Measurements from ENCODE around the gene NOTCH2NLA.
"Not testable (repeated sequence)": the region's sequence is repeated elsewhere in the genome, so short reads cannot be mapped to it uniquely, and the experiment has no call there.

The NOTCH2NLA gene

DNA sequence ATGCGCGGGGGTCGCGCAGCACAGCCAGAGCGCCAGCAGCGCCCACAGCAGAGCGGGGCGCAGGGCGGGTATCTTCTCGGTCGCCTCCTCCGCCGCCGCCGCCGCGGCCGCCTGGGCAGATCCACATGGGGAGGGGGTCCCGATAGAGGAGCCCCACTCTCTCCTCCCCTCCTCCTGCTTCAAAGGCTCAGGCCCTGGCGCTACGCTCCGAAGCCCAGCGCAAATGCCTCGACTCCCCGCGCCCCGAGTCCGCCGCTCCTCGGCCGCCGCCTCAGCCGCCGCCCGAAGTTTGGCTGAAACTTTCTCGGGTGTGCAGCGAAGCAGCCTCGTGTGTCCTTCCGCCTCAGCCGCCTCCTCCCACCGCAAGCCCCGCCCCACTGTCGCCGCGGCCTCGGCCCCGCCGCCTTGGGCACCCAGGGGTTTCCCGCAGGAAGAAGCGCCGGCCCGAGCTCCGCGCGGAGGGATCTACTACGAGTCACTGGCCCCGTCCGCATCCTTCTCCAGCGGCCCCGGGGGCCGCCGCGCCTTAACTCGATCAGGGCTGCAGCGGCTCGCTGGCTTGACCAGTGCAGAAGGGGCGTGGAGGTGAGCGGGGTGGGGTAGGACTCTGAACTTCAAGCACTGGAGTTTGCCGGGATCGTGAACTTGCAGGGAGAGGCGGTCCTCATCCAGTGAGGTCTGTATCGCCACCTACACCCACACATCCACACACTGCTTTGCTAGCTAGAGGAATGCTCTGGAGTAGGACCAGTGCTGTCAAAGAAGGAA lies at the start of gene NOTCH2NLA:
Gene NOTCH2NLA (minus strand): TSS at position 312 of the 768 bp plus-strand sequence. CDS start 39,684 bp downstream, outside the sequence.
- peak within 1 kb of the TSS; percentile 43 for H3K4me3 ChIP-seq (ENCODE audit: low read length)
- DNase-seq (ENCODE audit: low read depth) = not testable (repeated sequence)

DNA sequence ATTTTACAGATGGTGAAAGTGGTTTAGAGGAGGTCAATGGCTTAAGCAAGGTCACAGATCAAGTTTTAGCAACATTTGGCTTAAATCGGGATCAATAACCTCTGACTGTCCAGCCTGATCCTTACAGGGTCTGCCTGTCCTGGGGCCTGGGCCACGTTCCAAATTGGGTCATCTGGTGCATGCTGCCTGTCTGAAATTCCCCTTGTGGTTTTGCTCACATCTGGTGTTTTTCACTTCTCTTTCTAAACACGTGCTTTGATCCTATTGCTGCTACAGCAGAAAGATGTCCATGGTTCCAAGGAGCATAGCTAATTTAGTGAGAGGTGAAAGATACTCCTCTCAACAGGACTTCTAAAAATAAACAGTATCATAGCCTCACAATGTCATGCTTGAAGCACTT lies 49.5 kb upstream of the NOTCH2NLA start:
- H3K4me3 ChIP-seq (ENCODE audit: low read length); DNase-seq (ENCODE audit: low read depth): not testable (repeated sequence)

DNA sequence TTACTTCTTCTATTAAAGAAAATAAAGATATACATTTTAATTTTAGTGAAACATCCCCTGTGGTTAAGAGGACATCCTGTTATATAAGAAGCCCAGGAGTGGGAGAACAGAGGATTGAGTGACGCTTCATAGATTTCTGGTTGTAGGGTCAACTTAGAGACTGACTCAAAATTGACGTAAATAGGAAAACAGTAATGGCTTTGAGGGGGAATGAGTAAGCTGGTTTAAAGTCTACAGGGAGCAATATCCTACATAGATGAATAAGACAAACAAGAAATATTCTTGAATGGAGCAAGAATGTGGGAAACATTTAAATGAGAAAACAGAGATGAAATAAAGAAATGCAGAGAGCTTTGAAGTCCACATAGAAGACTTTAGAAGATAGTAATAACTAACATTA lies 48.3 kb upstream of the NOTCH2NLA start:
- H3K4me3 ChIP-seq (ENCODE audit: low read length); DNase-seq (ENCODE audit: low read depth): not testable (repeated sequence)

- not testable (repeated sequence) for H3K4me3 ChIP-seq (ENCODE audit: low read length); DNase-seq (ENCODE audit: low read depth)
Measured at GRCh38 chr1:146274083-146274482, 45.3 kb upstream of the NOTCH2NLA start.

GRCh38 chr1:146273194-146273593 lies 44.4 kb upstream of the NOTCH2NLA start:
- not testable (repeated sequence) for DNase-seq (ENCODE audit: low read depth); H3K4me3 ChIP-seq (ENCODE audit: low read length)

GRCh38 chr1:146272734-146273133 lies 43.9 kb upstream of the NOTCH2NLA start:
- not testable (repeated sequence) for H3K4me3 ChIP-seq (ENCODE audit: low read length); DNase-seq (ENCODE audit: low read depth)

DNA sequence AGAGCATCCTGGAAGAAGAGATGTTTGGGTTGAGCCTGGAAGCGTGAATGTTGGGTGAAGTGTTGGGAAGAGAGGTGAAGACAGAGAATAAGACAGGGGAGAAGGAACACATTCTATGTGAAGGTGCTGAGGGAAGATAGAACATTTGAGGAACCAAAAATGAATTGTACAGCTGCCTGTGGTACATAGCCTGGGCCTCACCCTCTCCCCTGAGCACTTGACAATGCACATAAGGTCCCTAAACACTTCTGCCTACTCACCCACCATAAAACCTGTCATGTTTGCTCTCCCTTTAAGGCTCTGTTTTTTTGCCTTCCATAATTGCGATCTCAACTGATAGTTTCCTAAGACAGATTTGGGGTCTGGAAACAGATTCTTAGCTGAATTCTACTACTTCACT lies 43.2 kb upstream of the NOTCH2NLA start:
- not testable (repeated sequence) for DNase-seq (ENCODE audit: low read depth); H3K4me3 ChIP-seq (ENCODE audit: low read length)

- not testable (repeated sequence) for H3K4me3 ChIP-seq (ENCODE audit: low read length); DNase-seq (ENCODE audit: low read depth)
Measured at GRCh38 chr1:146270129-146270528, 41.3 kb upstream of the NOTCH2NLA start.

- not testable (repeated sequence) for DNase-seq (ENCODE audit: low read depth); H3K4me3 ChIP-seq (ENCODE audit: low read length)
Measured at GRCh38 chr1:146266179-146266748, 37.4 kb upstream of the NOTCH2NLA start.

DNA sequence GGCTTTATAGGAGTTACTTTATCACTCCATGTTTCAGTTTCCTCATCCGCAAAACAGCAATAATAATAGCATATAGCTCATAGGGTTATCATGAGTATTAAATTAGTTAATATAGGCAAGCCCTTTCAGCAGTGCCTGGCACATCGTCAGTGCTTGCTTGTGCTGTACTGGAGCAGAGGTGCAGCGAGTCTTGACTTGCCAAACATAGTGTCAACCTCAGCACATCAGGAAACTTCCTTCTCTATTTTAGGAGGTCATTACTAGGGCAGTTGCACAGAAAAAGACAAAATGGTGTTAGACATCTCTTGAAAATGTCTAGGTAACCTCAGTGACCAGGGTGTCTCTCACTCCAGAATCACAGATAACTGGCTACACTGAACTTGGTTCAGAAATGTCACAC lies 35.9 kb upstream of the NOTCH2NLA start:
- not testable (repeated sequence) for DNase-seq (ENCODE audit: low read depth); H3K4me3 ChIP-seq (ENCODE audit: low read length)

DNA sequence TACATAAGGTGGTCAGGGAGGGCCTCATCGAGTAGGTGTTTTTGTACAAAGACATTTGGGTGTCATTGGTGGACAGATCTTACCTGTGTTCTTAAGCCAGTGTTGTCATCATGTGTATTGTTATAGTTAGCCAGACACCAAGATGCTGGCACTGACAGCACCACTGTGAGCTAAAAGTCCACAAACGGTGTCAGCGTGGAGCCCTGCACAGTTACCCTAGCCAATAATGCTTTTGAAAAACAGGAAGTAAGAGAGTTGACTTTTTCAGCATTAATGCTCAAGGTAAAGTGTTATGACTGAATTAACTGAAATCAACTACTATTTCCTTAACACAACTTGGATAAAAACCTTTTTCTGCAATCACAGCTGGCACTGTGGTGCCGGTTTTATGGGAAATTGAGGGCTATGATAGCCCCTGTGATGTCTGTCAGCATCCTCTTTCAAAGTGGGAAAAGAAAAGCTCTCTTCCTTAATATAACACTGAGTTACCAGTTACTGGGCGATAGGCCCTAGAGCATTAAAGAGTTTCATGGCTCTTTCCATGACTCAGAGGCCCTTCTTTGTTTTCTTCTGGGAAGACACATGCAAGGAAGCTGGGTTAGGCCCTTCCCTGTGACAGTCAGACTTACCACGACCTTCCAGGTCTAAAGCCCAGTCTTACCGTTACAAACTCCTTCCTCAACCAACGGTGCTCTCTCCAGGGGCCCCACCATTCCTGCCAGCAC lies 31.3 kb upstream of the NOTCH2NLA start:
- H3K4me3 ChIP-seq (ENCODE audit: low read length); DNase-seq (ENCODE audit: low read depth): not testable (repeated sequence)

DNA sequence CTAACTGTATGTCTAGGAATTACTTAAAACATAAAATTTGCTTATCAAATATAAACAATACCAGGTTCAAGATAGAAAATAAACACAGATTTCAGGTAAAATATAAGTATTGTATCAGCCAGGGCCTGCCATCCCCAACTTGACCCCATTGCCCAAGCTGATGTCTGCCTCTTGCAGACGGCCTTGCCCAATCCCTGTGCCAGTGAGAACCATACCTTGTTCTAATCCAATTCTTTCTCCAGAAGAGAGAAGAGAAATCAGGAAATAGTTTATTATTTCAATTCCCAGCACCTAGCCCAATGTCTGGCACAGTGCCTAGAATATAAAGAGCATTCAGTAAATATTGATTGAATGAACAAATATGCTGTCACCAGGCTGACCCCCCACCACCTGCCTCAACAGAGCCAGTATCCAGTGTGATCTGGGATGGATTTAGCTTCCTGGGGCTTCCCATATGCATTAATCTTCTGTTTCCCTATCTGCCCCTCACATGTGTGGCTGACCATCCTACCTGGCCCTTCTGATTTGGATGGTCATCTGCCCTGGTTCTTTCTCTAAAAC lies 29.3 kb upstream of the NOTCH2NLA start:
- H3K4me3 ChIP-seq (ENCODE audit: low read length); DNase-seq (ENCODE audit: low read depth): not testable (repeated sequence)

DNA sequence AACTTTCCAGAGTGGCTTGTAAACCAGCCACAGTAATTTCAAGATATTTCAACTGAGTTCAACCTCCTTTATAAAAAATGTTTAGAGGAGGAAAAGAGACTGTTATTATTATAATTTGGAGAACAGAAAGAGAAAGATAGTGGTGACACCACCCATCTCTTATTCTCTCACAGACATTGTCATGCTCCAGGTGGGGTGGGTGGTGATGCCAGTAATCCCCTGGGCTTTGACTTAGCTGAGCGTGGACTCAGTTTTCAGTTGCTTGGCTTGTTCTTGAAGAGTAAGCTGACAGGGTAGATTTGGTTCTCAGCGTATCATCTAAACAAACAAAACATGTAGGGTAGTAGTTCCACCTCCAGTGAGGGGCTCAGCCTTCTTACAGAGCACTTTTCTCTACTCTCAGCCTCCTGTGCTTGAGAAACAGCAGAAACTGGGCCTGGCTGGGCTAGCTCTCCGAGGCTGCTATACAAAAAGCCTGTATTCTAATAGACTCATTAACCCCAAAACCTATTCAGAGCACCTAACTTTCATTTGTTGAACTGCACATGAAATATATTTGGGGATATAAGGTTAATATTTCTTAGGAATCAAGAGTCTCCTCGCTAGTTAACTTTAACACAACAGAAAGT lies 25.9 kb upstream of the NOTCH2NLA start:
- not testable (repeated sequence) for DNase-seq (ENCODE audit: low read depth); H3K4me3 ChIP-seq (ENCODE audit: low read length)

DNA sequence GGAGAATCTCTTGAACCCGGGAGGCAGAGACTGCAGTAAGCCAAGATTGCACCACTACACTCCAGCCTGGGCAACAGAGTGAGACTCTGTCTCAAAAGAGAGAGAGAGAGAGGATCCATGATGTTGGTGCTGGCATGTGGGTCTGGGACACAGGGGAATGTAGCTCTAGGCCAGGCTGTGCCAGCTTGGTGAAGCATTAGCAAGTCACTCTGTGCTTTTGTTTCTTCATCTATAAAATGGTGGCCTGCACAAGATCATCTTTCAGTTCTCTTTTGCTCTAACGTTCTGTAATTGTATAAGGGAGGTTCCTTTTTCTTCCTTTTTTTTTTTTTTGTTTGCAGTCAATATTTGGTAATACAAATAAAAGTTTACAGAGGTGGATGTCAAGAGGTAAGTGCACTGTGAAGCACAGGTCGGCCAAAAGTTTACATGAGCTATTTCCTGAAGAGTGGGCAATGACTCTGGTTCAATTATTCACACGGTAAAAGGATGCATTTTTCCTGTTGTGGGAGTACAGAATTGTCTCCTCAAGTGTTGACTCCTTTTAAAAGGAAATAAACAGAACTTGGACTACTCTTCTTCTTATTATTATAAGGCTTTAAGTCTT lies 24.5 kb upstream of the NOTCH2NLA start:
- not testable (repeated sequence) for H3K4me3 ChIP-seq (ENCODE audit: low read length); DNase-seq (ENCODE audit: low read depth)

- H3K4me3 ChIP-seq (ENCODE audit: low read length); DNase-seq (ENCODE audit: low read depth): not testable (repeated sequence)
Measured at GRCh38 chr1:146251523-146251922, 22.7 kb upstream of the NOTCH2NLA start.

DNA sequence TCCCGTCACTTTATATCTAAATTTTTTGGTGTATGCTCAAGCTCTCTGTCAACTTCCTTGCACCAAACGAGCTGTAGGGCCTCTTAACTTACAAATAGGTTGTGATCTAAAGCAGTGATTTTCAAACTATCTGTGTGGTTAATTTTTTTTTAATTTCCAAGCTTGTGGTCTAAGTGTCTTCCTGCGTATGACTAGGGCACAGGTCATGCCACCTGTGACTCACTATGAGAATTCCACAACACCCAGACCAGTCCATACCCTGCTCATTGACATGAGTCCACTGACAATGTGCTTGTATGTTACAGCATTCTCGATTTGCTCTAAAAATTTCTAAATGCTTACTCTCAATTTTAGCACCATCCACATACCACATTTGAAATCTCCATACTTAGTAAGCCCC lies 19.8 kb upstream of the NOTCH2NLA start:
- DNase-seq (ENCODE audit: low read depth); H3K4me3 ChIP-seq (ENCODE audit: low read length): not testable (repeated sequence)

GRCh38 chr1:146236626-146237025 lies 7.8 kb upstream of the NOTCH2NLA start:
- not testable (repeated sequence) for DNase-seq (ENCODE audit: low read depth); H3K4me3 ChIP-seq (ENCODE audit: low read length)

GRCh38 chr1:146236026-146236601 lies 7.3 kb upstream of the NOTCH2NLA start:
- not testable (repeated sequence) for H3K4me3 ChIP-seq (ENCODE audit: low read length); DNase-seq (ENCODE audit: low read depth)

Data from AG10803 (cell line).